DMS53 treated with DMSO at 0.1 percent for 48 hours (cell line): Measurements from ENCODE around the gene ATP6V1A.

Source experiments
- DNase-seq: peaks from one replicate; lab custom pipeline; 2025; ENCODE audit not compliant: unreplicated experiment; lab: John Stamatoyannopoulos, UW

The ATP6V1A gene

DNA sequence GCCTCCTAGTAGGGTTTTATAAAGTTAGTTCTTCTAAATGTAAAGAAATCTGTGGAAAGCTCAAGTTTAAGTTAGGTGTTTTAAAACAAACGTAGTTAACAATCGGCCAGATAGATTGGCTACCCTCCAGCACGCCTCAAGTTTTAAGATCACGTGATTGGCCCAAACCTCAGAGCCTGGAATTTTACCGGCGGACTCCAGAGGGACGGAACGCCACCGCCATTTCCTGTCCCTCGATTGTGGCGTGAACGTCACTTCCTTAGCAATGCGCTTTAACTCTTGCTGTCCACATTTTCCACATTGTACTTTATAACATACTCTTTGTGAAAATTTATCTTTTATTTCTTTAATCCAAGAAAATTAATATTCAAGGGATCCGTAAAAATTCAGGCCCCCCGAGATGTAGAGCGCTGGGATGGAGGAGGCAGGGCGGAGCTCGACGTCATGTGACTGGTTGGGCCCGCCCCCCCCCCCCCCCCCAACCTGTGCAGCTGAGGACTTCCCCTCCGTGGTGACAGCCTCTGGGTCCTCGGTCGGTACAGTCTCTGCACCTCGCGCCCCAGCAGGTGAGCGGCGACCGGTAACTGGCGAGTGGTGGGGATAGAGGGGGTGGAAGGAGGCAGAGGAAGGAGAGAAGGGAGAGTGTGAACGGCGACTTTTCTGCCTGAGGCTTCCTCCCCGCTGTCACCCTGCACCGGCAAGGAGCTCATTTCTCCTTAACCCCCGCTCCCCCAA is at the start of gene ATP6V1A:
ATP6V1A (plus strand) TSS at position 488 of the 735 bp plus-strand sequence. CDS start 31,719 bp downstream, outside the sequence.
- peak; percentile 85 for DNase-seq

DNA sequence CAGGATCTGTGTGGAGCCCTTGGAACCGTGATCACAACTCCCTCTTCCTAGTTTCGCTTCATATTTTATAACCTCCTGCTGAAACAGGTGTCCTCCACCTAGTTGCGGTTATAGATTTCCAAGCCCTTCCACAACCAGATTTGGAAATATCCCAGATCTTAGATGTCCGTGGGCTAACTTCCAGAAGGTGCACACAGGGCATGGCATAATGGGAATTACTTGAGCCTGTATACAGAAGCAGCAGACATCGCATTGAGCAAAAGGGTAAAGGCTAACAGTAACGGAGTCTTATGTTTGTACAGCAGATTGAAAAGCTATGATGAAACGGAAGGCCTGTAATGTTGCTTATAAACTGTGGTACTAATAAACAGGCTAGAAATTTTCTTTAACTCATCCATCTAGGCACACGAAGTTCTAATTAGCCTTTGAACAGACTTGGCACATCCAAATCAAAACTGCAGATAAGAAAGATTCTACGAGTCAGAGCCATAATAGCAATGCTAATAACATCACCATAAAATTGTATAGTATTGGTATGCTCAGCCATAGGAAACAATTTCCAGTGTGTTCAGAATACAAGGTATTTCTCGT is 49.2 kb upstream of the ATP6V1A start:
- no peak for DNase-seq

DNA sequence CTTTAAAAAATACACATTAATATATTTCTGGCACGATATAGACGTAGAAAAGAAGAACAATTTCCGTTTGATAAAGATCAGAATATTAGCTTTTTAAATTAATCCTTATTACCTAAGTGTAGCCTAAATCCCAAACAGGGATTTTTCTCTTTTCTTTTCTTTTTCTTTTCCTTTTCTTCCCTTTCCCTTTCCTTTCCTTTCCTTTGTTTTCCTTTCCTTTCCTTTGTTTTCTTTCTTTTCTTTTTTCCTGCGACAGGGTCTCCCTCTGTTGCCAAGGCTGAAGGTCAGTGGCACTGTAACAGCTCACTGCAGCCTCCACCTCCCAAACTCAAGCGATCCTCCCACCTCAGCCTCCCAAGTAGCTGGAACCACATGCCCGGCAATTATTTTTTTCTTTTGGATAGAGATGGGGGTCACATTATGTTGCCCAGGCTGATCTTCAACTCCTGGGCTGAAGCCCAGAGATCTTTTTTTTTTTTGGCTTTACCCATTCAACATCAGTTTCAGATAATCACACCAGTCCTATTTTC is 48.6 kb upstream of the ATP6V1A start:
- DNase-seq: no peak

DNA sequence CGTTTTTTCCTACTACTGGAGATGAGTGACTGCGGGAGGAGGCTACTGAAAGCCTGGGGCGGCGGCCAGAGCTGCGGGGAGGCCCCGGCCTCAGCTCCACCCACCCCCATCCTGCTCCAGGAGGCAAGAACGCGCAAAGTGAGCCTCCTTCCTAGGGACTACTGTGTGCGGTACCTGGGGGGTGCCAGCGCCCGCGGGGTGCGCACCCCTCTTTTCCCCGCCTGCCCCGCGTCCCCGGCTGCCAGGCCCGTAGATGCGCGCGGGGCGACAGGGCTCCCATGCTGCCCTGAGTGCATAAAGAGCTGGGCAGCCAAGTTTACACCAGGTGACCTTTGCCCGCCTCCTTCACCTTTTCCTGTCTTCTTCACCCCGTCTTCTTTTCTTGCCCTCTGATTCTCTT is 47.9 kb upstream of the ATP6V1A start:
- DNase-seq: no peak

DNA sequence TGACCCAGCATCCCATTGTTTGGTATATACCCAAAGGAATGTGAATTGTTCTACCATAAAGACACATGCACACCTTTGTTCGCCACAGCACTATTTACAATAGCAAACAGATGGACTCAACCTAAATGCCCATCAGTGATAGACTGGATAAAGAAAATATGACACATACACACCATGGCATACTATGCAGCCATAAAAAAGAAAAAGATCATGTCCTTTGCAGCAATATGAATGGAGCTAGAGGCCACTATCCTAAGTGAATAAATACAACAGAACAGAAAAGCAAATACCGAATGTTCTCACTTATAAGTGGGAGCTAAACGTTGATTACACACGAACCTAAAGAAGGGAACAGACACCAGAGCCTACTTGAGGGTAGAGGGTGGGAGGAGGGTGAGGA is 39.0 kb upstream of the ATP6V1A start:
- no peak for DNase-seq

DNA sequence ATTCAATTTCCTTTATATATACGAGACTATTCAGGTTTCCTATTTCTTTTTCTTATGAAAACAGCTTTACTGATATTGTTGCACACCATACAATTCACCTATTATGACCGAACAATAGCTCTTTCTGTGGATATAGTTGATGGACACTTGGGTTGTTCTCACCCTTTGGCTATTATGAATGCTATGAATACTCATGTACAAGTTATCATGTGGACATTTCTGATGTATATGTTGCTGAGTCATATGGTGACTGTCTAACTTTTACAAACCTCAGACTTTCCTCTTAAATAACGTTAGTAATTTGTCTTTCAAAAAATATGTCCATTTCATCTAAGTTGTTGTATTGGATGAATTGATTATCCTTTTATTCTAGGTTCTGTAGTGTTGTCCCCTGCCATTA is 34.7 kb upstream of the ATP6V1A start:
- no peak for DNase-seq

DNA sequence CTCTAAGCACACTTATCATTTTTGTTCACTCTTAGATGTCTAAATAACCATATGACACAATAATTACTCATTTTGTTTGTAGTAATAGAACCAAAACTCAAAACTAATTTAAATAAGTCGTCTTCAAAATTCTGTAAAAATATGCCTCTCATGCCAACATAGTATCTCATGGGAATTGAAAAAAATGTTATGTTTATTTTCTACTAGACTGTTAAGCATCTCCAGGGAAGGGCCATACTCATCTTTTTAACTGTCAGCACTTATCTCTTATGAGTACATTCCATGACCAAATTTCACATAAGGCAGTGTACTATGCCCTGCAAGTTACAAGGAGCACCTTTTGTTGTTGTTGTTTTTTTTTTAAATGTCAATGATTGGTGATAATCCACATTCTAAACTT is 32.1 kb upstream of the ATP6V1A start:
- no peak for DNase-seq

DNA sequence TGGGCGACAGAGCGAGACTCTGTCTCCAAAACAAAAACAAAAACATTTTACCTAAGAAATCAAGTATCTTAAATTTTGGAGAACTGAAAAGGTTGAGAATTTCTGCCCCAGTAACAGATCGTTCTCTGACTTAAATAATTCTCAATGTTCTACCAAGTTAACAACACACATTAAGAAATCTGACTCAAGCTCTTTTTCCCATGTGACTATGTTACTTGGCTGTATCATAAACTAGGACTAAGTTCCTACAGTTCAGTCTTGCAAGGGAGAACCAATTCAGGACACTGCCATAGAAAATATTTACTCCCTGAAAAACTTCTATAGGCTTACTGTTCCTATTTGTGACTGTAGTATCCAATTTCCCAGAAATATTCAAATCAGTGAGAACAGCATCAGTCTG is 29.5 kb upstream of the ATP6V1A start:
- no peak for DNase-seq

DNA sequence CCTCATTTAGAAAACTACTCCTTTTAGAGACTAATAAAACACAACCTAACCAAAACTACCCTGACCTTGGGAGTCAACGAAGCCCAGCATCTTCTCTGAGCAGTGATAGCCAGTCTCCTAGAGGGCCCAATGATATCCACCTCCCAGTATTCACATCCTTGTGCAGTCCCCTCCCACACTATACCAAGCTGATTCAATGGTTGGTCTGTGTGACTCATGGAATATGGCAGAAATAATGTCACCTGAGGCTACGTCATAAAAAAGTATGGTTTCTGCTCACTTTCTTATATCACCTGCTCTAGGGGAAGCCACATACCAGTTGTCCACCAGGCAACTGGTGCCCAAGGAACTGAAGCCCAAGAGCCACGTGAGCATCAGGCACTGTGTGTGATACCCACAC is 29.0 kb upstream of the ATP6V1A start:
- DNase-seq: no peak

DNA sequence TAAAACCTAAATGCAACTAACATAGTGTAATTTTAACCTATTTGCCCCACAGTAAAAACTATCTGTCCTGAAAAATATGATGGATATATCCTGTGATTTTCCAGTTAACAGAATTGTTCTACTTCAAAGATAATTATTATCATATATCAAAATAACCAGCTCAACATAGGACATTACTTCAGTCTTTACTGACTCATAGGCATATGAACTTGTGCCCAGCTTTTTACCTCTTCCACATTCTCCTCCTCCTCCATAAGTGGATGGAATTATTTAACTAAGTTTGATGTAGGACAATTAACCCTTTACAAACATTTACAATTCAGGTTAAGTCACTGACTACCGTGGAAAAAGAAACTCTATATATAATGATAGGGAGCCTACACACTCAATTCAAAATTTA is 27.5 kb upstream of the ATP6V1A start:
- no peak for DNase-seq

DNA sequence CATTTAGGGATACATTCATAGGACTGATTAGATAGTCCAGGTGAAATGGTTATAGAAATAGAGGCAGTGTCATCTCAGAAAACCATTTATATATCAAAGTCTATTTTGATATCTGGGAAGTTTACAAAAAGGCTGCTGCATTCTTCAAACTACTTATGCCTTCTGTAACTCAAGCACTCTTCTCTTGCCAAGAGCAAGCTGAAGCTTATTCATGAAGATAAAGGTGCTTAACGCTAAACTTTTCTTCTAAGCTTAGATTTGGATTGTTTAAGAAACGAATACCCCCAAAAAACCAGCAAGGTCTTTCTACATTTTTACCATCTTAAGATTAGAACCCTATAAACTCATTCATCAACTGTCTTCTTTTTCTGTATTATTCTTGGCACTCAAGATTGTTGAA is 27.1 kb upstream of the ATP6V1A start:
- no peak for DNase-seq

DNA sequence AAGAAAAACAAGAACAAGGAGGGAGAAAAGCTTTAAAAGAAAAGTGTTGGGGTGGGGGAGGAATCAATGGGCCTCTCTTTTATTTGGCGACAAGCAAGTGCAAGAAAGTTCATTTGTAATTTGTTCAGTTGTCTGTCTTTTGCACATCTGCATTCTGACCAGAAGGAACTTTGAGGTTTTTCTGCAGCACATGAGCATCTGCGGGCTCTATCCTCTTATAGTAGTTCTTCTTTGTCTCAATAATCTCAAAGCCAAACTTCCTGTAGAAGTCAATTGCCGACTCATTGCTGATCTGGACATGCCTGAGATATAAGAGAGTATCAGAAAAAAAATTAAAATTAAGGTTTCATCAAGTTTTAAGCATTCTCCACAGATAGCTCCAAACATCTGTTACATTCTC is 25.2 kb upstream of the ATP6V1A start:
- no peak for DNase-seq

DNA sequence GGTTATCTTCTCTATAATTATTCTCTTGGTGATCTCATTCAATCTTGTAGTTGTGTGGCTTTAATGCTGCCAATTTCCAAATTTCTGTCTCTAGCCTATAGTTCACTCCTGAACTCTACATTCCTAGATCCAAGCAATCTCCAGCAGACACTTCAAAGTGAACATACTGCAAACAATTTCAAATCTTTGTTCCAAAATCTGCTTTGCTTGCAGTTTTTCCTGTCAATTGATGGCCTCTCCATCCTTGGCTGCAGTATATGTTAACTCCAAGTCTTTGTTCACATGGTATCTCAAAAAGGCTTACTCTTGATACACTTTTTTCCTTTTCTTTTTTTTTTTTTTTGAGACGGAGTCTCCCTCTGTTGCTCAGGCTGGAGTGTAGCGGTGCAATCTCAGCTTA is 18.2 kb upstream of the ATP6V1A start:
- no peak for DNase-seq

DNA sequence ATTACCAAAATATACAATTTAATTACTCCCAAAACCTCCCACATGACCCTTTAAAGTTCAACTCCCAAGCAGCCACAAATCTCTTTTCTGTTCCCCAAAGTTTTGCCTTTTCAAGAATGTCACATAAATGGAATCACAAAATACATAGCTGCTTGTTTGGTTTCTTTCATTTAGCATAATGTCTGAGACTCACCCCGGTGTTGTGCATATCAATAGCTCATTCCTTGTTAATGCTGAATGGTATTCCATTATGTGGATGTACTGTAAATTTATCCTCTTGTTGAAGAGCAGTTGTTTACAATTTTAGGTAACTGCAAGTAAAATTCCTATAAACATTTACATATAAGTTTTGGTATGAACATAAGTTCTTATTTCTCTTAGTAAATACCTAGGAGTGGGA is 16.3 kb upstream of the ATP6V1A start:
- no peak for DNase-seq

DNA sequence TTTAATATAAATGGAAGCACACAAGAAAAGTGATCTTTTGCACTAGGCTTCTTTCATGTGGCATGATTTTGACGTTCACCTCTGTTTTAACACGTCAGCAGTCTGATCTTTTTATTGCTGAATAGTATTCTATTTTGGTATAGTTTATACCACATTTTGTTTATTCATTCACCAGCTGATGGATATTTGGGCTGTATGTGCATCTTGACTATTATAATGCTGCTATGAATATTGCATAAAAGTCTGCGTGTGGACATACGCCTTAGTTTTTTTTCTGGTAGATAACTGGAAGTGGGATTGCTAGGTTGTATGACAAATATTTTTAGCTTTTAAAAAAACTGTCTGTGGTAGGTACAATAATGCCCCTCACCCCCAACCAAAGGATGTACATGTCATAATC is 15.1 kb upstream of the ATP6V1A start:
- DNase-seq: no peak

DNA sequence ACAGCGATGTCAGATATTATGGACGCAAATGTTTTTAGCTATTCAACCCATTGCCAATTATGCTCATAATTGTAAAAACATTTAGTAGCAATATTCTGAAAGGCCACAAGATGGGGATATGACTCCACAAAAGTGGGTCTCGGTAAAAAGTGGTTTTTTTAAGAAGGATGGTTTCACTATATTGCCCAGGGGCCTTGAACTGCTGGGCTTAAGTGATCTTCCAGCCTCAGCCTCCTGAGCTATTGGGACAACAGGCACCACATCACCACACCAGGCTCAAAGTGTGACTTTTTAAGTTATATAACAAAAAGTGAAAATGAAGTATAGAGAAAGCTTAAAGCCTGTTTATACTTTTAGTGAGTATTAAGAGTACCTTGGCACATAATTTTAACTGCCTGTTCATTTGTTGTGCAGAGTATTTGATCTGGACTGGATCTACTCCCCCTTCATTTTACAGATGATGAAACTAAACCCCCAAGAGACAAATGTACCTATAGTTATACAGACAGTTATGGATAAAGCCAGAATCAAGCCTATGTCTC is 10.2 kb upstream of the ATP6V1A start:
- DNase-seq: peak; percentile 53

DNA sequence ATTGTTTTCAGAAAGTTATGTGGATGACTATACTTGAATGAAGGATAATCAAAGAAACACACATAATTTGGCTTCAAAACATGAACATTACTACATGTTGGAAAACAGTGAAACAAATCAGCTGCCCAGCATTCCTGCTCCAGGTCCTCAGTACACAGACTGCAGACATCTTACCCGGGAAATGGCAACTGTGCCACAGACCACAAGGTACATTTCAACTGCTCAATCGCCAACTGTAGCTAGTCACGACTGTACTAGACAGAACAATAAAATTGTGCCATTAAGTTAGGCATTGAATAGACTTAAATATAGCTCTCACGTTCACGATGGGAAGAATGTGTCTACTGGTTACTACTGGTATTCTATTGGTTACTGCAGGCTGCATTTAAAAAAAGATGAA is 5.7 kb upstream of the ATP6V1A start:
- no peak for DNase-seq

DNA sequence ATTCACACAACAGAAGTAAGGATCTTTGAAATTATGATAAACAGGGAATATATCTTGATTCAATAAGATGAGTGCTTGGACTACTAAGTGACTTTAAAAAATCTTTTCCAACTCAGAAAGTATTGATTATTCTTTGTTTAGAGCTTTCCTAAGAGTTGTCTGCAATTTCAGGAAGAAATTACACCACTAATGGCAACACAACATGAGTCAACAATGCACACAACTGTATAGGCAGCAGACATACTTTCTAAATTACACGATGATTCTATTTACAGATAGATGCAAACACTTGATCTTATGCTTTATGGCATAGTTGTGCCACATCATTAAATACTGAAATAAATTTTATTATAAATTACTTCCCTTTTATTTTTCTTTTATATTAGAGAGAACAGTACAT is 5.2 kb upstream of the ATP6V1A start:
- no peak for DNase-seq

DNA sequence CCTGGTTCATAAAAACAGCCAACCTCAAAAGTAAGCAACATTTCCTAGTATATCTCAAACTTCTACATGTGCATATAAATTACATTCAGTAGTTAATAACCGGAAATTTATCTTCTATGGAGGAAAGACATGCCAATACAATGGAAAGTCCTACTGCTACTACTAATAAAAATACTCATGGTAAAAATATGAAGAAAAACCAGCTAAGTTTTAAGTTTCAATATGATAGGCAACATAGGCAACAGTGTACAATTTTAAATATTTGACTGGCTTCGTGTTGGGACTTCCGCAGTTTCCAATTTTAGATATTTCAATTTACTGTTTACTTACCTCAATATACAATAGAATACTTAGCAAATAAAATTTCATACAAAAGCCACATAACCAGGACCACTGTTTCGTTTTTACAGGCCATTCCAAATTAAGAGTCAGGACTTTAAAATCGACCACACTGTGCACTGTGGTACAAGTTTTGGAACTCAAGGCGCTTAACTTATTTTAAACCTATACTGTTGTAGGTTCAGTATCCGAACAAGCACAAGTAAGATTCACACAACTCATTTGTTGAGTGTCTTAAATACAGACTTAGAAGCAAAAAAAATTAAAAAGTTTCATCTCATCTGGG is 3.7 kb upstream of the ATP6V1A start:
- DNase-seq: no peak

DNA sequence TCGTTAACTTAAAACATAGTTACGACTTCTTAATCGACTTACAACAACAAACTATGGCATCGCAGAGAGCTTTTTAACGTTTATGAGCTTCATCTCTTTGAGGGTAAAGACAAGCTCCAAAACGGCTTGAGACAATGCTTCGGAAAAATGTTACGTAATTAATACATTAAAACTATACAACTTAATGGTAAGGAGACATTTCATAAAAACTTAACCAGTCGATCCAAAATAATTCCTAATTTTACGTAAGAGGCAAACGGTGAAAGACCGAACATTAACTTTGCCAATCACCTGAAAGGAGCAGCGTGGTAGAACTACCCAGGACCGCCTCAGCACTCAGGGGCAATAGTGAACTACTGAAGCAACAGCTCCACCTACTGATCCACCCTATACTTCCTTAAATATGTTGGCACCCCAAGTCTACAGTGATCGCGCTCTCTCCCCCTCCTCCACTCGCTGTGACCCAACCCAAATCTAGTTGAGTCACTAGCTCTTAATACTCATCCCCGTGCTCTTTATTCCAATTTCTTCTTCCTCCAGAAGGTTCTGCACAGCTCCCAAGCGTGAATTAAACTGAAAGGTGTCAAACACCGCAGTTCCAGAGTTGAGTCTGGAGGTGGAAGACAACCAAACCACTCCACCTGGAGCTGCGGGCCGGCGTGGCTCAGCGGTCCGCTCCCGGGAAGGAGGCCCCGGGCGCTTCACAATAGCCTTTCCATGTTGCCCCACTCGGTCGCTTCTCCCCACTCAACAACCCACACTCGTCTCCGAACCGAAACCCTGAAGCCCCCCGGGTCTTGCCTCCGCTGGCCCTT is 1.7 kb upstream of the ATP6V1A start:
- peak; percentile 56 for DNase-seq
